ENCODE measurements around the gene GOLGA3.
A peak's percentile ranks its signal among the peaks of the same experiment; 100 is the strongest.
"Not testable (repeated sequence)": the region's sequence is repeated elsewhere in the genome, so short reads cannot be mapped to it uniquely, and the experiment has no call there.

The GOLGA3 gene, protein sequence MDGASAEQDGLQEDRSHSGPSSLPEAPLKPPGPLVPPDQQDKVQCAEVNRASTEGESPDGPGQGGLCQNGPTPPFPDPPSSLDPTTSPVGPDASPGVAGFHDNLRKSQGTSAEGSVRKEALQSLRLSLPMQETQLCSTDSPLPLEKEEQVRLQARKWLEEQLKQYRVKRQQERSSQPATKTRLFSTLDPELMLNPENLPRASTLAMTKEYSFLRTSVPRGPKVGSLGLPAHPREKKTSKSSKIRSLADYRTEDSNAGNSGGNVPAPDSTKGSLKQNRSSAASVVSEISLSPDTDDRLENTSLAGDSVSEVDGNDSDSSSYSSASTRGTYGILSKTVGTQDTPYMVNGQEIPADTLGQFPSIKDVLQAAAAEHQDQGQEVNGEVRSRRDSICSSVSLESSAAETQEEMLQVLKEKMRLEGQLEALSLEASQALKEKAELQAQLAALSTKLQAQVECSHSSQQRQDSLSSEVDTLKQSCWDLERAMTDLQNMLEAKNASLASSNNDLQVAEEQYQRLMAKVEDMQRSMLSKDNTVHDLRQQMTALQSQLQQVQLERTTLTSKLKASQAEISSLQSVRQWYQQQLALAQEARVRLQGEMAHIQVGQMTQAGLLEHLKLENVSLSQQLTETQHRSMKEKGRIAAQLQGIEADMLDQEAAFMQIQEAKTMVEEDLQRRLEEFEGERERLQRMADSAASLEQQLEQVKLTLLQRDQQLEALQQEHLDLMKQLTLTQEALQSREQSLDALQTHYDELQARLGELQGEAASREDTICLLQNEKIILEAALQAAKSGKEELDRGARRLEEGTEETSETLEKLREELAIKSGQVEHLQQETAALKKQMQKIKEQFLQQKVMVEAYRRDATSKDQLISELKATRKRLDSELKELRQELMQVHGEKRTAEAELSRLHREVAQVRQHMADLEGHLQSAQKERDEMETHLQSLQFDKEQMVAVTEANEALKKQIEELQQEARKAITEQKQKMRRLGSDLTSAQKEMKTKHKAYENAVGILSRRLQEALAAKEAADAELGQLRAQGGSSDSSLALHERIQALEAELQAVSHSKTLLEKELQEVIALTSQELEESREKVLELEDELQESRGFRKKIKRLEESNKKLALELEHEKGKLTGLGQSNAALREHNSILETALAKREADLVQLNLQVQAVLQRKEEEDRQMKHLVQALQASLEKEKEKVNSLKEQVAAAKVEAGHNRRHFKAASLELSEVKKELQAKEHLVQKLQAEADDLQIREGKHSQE (N-terminal part only)

GRCh38 chr12:132828706-132829534 is at the start of gene GOLGA3:
GOLGA3 (minus strand) TSS chr12:132828869; CDS start chr12:132822128, 6,741 bp downstream.
- H3K4me3 ChIP-seq (ENCODE audit: low read depth, low read length): peak within 1 kb of the TSS; percentile 93
- peak; percentile 97 for DNase-seq (ENCODE audit: low read depth)
- TF ChIP-seq, protein P1, sequence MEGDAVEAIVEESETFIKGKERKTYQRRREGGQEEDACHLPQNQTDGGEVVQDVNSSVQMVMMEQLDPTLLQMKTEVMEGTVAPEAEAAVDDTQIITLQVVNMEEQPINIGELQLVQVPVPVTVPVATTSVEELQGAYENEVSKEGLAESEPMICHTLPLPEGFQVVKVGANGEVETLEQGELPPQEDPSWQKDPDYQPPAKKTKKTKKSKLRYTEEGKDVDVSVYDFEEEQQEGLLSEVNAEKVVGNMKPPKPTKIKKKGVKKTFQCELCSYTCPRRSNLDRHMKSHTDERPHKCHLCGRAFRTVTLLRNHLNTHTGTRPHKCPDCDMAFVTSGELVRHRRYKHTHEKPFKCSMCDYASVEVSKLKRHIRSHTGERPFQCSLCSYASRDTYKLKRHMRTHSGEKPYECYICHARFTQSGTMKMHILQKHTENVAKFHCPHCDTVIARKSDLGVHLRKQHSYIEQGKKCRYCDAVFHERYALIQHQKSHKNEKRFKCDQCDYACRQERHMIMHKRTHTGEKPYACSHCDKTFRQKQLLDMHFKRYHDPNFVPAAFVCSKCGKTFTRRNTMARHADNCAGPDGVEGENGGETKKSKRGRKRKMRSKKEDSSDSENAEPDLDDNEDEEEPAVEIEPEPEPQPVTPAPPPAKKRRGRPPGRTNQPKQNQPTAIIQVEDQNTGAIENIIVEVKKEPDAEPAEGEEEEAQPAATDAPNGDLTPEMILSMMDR (IDR thresholded peaks at IDR 0.05; ENCODE audit: low read depth, low read length): no peak
- TF ChIP-seq, protein P2, sequence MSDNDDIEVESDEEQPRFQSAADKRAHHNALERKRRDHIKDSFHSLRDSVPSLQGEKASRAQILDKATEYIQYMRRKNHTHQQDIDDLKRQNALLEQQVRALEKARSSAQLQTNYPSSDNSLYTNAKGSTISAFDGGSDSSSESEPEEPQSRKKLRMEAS (IDR thresholded peaks at IDR 0.05; ENCODE audit: low read depth, low read length): no peak
- TF ChIP-seq MYC (IDR thresholded peaks at IDR 0.05; ENCODE audit: low read depth, low read length) (peak; percentile 71), POLR2A (IDR thresholded peaks at IDR 0.05; ENCODE audit: extremely low read depth, insufficient read length) (peak; percentile 63)

DNA sequence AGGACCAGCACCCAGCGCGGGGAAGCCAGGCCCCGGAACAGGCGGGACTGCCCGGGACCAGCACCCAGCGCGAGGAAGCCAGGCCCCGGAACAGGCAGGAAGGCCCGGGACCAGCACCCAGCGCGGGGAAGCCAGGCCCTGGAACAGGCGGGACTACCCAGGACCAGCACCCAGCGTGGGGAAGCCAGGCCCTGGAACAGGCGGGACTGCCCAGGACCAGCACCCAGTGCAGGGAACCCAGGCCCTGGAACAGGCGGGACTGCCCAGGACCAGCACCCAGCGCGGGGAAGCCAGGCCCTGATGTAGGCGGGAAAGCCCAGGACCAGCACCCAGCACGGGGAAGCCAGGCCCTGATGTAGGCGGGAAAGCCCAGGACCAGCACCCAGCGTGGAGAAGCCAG is 46.0 kb upstream of the GOLGA3 start:
- DNase-seq (ENCODE audit: low read depth); H3K4me3 ChIP-seq (ENCODE audit: low read depth, low read length): not testable (repeated sequence)

GRCh38 chr12:132874175-132874574 is 45.5 kb upstream of the GOLGA3 start:
- DNase-seq (ENCODE audit: low read depth): no peak
- H3K4me3 ChIP-seq (ENCODE audit: low read depth, low read length): no peak overlapping the region
- TF ChIP-seq, protein P2 (IDR thresholded peaks at IDR 0.05; ENCODE audit: low read depth, low read length): no peak
- TF ChIP-seq, protein P1 (IDR thresholded peaks at IDR 0.05; ENCODE audit: low read depth, low read length): no peak
- TF ChIP-seq MYC (IDR thresholded peaks at IDR 0.05; ENCODE audit: low read depth, low read length) (no peak), POLR2A (IDR thresholded peaks at IDR 0.05; ENCODE audit: extremely low read depth, insufficient read length) (no peak)

GRCh38 chr12:132873724-132874123 is 45.1 kb upstream of the GOLGA3 start:
- DNase-seq (ENCODE audit: low read depth): no peak
- H3K4me3 ChIP-seq (ENCODE audit: low read depth, low read length): no peak overlapping the region
- TF ChIP-seq, protein P2 (IDR thresholded peaks at IDR 0.05; ENCODE audit: low read depth, low read length): no peak
- TF ChIP-seq, protein P1 (IDR thresholded peaks at IDR 0.05; ENCODE audit: low read depth, low read length): no peak
- no peak for TF ChIP-seq MYC (IDR thresholded peaks at IDR 0.05; ENCODE audit: low read depth, low read length)
- no peak for TF ChIP-seq POLR2A (IDR thresholded peaks at IDR 0.05; ENCODE audit: extremely low read depth, insufficient read length)

GRCh38 chr12:132872975-132873421 is 44.3 kb upstream of the GOLGA3 start:
- no peak overlapping the region for H3K4me3 ChIP-seq (ENCODE audit: low read depth, low read length)
- no peak for DNase-seq (ENCODE audit: low read depth)
- TF ChIP-seq, protein P2 (IDR thresholded peaks at IDR 0.05; ENCODE audit: low read depth, low read length): no peak
- TF ChIP-seq, protein P1 (IDR thresholded peaks at IDR 0.05; ENCODE audit: low read depth, low read length): no peak
- TF ChIP-seq MYC (IDR thresholded peaks at IDR 0.05; ENCODE audit: low read depth, low read length) (no peak), POLR2A (IDR thresholded peaks at IDR 0.05; ENCODE audit: extremely low read depth, insufficient read length) (no peak)

Measured in NB4 (cell line).